DOHH2 (cell line): ENCODE data around the gene SIKE1.

ENCODE experiments used
- H3F3A ChIP-seq: fragments of 200-600 bp; sonication (generic), shearing (Covaris generic); 2 replicates; pipeline ENCODE4 v1.6.0; 2016; ENCODE audit warnings: antibody characterized with exemption, mild to moderate bottlenecking; ENCODE audit not compliant: control insufficient read depth, insufficient read depth
- H3K27ac ChIP-seq: fragments of 200-600 bp; sonication (generic); 2 replicates; pipeline ENCODE4 v1.5.1; 2014; ENCODE audit warnings: low read depth, mild to moderate bottlenecking, low read length, moderate library complexity
- H3K27me3 ChIP-seq: fragments of 200-600 bp; sonication (generic); 2 replicates; pipeline ENCODE4 v1.6.1; 2014; ENCODE audit warnings: mild to moderate bottlenecking, low read length, mixed read lengths; ENCODE audit not compliant: control insufficient read depth
- H3K36me3 ChIP-seq: fragments of 200-600 bp; sonication (generic); 2 replicates; pipeline ENCODE4 v1.6.1; 2014; ENCODE audit warnings: mild to moderate bottlenecking, low read length, moderate library complexity, mixed read lengths; ENCODE audit not compliant: control insufficient read depth
- H3K4me1 ChIP-seq: fragments of 200-600 bp; sonication (generic); 2 replicates; pipeline ENCODE4 v1.6.1; 2014; ENCODE audit warnings: mild to moderate bottlenecking, low read length, mixed read lengths; ENCODE audit not compliant: control insufficient read depth
- H3K4me2 ChIP-seq: fragments of 200-600 bp; sonication (generic); 2 replicates; pipeline ENCODE4 v1.6.0; 2014; ENCODE audit warnings: mild to moderate bottlenecking, low read length, moderate library complexity
- H3K4me3 ChIP-seq: fragments of 200-600 bp; sonication (generic); 2 replicates; pipeline ENCODE4 v1.5.1; 2014; ENCODE audit warnings: mild to moderate bottlenecking, low read length, mixed read lengths
- H3K79me2 ChIP-seq: fragments of 200-600 bp; sonication (generic); 2 replicates; pipeline ENCODE4 v1.6.1; 2014; ENCODE audit warnings: mild to moderate bottlenecking, low read length, mixed read lengths; ENCODE audit not compliant: control insufficient read depth
- H3K9me2 ChIP-seq: fragments of 200-600 bp; sonication (generic); replicated peaks from 2 replicates; pipeline ENCODE4 v1.6.1; 2014; ENCODE audit warnings: mild to moderate bottlenecking, low read length, mixed read lengths; ENCODE audit not compliant: control insufficient read depth
- H3K9me3 ChIP-seq: fragments of 200-600 bp; sonication (generic); 2 replicates; pipeline ENCODE4 v1.6.1; 2014; ENCODE audit warnings: antibody characterized with exemption, low read length, mixed read lengths; ENCODE audit not compliant: control insufficient read depth, insufficient read depth
- H4K20me1 ChIP-seq: fragments of 200-600 bp; sonication (generic); 2 replicates; pipeline ENCODE4 v1.6.0; 2014; ENCODE audit warnings: low read depth, mild to moderate bottlenecking, antibody characterized with exemption, low read length, moderate library complexity; ENCODE audit not compliant: control insufficient read depth, insufficient read depth
- CTCF ChIP-seq: fragments of 200-600 bp; sonication (generic); IDR thresholded peaks from one replicate; pipeline ENCODE4 v1.5.1; 2014; ENCODE audit warnings: antibody characterized with exemption, mild to moderate bottlenecking, low read depth, low read length; ENCODE audit not compliant: poor library complexity, severe bottlenecking
- EZH2phosphoT487 ChIP-seq: fragments of 200-600 bp; sonication (generic); IDR thresholded peaks from 2 replicates; pipeline ENCODE4 v1.6.1; 2017; ENCODE audit warnings: borderline replicate concordance, mild to moderate bottlenecking, antibody characterized with exemption, low read length, moderate library complexity, mixed read lengths

Gene SIKE1

GRCh38 chr1:114771992-114772391, 8.5 kb downstream of the SIKE1 start:
- Histone ChIP-seq H3K4me1 (peaks cover 9% of the 10 kb centered on the region), H3K4me2 (peak overlapping the region; percentile 29; the same call in 1 of the 2 replicates), H3K9me3 (no peaks in the 10 kb centered on the region), H3K27me3 (no peaks in the 10 kb centered on the region), H3K36me3 (peaks cover 56% of the 10 kb centered on the region), H4K20me1 (no peaks in the 10 kb centered on the region), H3K9me2 (no peaks in the 10 kb centered on the region), H3K4me3 (no peak overlapping the region), H3K27ac (no peak overlapping the region), H3F3A (0 out of 2 replicates have a peak, but pooled peaks cover 3% of the 10 kb centered on the region), H3K79me2 (no peaks in the 10 kb centered on the region)
- TF ChIP-seq CTCF: no peak
- TF ChIP-seq EZH2phosphoT487: no peak

DNA sequence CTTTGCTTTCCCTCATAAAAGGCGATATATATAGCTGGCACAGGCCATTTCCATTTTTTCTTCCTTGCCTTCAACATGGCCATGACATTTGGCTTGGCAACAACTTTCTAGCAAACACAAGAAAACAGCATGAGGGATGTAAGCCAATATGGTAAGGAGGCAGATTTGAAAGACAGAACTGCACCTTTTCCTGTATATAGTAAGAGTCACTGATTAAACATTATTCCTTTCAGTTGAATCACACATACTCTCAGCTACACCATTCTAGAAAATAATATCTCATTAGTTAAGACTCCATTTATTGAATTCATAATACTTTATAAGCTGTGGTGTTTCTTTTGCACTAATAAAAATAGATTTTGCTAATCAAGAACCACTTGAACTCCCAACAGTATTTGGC, 9.5 kb downstream of the SIKE1 start:
- TF ChIP-seq CTCF (no peak), EZH2phosphoT487 (no peak)

GRCh38 chr1:114764689-114765088, 15.8 kb downstream of the SIKE1 start:
- Histone ChIP-seq H4K20me1 (no peaks in the 10 kb centered on the region), H3K4me3 (no peak overlapping the region), H3F3A (no peaks in the 10 kb centered on the region; the same call in 1 of the 2 replicates), H3K9me3 (no peaks in the 10 kb centered on the region), H3K27ac (no peak overlapping the region), H3K4me1 (no peaks in the 10 kb centered on the region), H3K27me3 (no peaks in the 10 kb centered on the region), H3K79me2 (no peaks in the 10 kb centered on the region), H3K4me2 (no peak overlapping the region), H3K9me2 (no peaks in the 10 kb centered on the region), H3K36me3 (peaks cover 6% of the 10 kb centered on the region)
- TF ChIP-seq EZH2phosphoT487: no peak
- TF ChIP-seq CTCF: no peak

More for the DNA sequence above, 9.5 kb downstream of the SIKE1 start:
- Histone ChIP-seq H3F3A (0 out of 2 replicates have a peak, but pooled peaks cover 3% of the 10 kb centered on the region), H4K20me1 (no peaks in the 10 kb centered on the region), H3K4me2 (no peak overlapping the region), H3K4me1 (peaks cover 9% of the 10 kb centered on the region), H3K79me2 (no peaks in the 10 kb centered on the region), H3K4me3 (no peak overlapping the region), H3K36me3 (peaks cover 51% of the 10 kb centered on the region), H3K9me2 (no peaks in the 10 kb centered on the region), H3K27me3 (no peaks in the 10 kb centered on the region), H3K27ac (no peak overlapping the region), H3K9me3 (no peaks in the 10 kb centered on the region)
